Gastroesophageal sphincter (tissue), 4 donors: Measurements from ENCODE around the gene SLC39A11. TPM values are rescaled to one million over a fixed set of nuclear protein-coding genes. Genes with fewer than 3 reads are reported as not detected.

Source experiments
- ATAC-seq: fragments of 150-250 bp; one replicate; pipeline ENCODE4 v1.9.1; 2016; ENCODE audit warnings: mild to moderate bottlenecking, moderate library complexity
- H3K27ac ChIP-seq, 4 donors: fragments of 200-600 bp; sonication (generic) in 3 of 4; 1 replicate in 3 of 4; 2 replicates in 1 of 4; pipeline ENCODE4 v1.5.1; 2016 to 2019
- H3K27me3 ChIP-seq: fragments of 200-600 bp; sonication (generic); one replicate; pipeline ENCODE4 v1.5.1; 2019
- H3K36me3 ChIP-seq, 2 donors: fragments of 200-600 bp; sonication (generic); one replicate each; pipeline ENCODE4 v1.5.1; 2019; ENCODE audit warnings: control low read depth in 1 of 2
- H3K4me1 ChIP-seq, 3 donors: fragments of 200-600 bp; sonication (generic); 1 replicate in 2 of 3; 2 replicates in 1 of 3; pipeline ENCODE4 v1.5.1; 2016 to 2019; ENCODE audit warnings: control low read depth in 2 of 3
- H3K4me3 ChIP-seq, 2 donors: fragments of 200-600 bp; sonication (generic); one replicate each; pipeline ENCODE4 v1.5.1; 2019; ENCODE audit warnings: mild to moderate bottlenecking in 1 of 2, moderate library complexity in 1 of 2
- H3K9me3 ChIP-seq, 3 donors: fragments of 200-600 bp; sonication (generic); one replicate each; pipeline ENCODE4 v1.5.1; 2017 to 2019; ENCODE audit warnings: control low read depth in 2 of 3
- CTCF ChIP-seq, 4 experiments: fragments of 200-600 bp in 2 of 4; fragments of 450-650 bp in 2 of 4; sonication (generic) in 1 of 4; IDR thresholded peaks; one replicate each; pipeline ENCODE4 v1.5.1; 2017 to 2019; ENCODE audit warnings: antibody characterized with exemption in 4 of 4, mild to moderate bottlenecking in 2 of 4, moderate library complexity in 2 of 4
- EP300 ChIP-seq: sonication (generic); formaldehyde crosslinking; IDR thresholded peaks from one replicate; pipeline ENCODE4 v1.6.1; 2017; ENCODE audit warnings: antibody characterized with exemption, mild to moderate bottlenecking
- POLR2A ChIP-seq, 2 donors: fragments of 450-650 bp; IDR thresholded peaks; one replicate each; pipeline ENCODE4 v1.6.1; 2017; ENCODE audit warnings: antibody characterized with exemption in 2 of 2, mild to moderate bottlenecking in 2 of 2, moderate library complexity in 1 of 2
- POLR2AphosphoS5 ChIP-seq: sonication (generic); formaldehyde crosslinking; IDR thresholded peaks from one replicate; pipeline ENCODE4 v1.6.1; 2017; ENCODE audit warnings: antibody characterized with exemption
- WGBS, 2 donors: methylation state at CpG; one replicate each; pipeline ENCODE4 v1.1.5; 2018; ENCODE audit warnings: low coverage in 1 of 2; 5-methylcytosine and 5-hydroxymethylcytosine counted together
- total RNA-seq, 4 donors: library from RNA; depleted of rRNA; stranded (reverse); fragments of >200 nt; gene quantifications; one replicate each; pipeline ENCODE4 v1.1.0, GENCODE V29; 2016

SLC39A11 gene
- total RNA-seq, 4 donors from 2014 or later, result 11.6 to 16.8 (median 14.5) TPM

- Histone ChIP-seq H3K27me3 (no peaks in the 10 kb centered on the region), H3K4me1 (no peaks in the 10 kb centered on the region), H3K4me3 (no peak overlapping the region), H3K36me3 (no peaks in the 10 kb centered on the region), H3K9me3 (no peaks in the 10 kb centered on the region), H3K27ac (no peak overlapping the region)
- TF ChIP-seq POLR2AphosphoS5, result no peak
- ATAC-seq, result no peak
- WGBS, 2 donors, result 90 to 92% methylated on average over 2 of the region's 8 CpGs
Measured at GRCh38 chr17:72865954-72866353, 226.5 kb downstream of the SLC39A11 start.

GRCh38 chr17:72863526-72864211, 228.8 kb downstream of the SLC39A11 start:
- ATAC-seq, result no peak
- Histone ChIP-seq H3K27me3 (no peaks in the 10 kb centered on the region), H3K4me3 (no peak overlapping the region), H3K36me3 (no peaks in the 10 kb centered on the region), H3K27ac (no peak overlapping the region), H3K4me1 (no peaks in the 10 kb centered on the region), H3K9me3 (peaks cover 0 to 3% (median 2%) of the 10 kb centered on the region in 3 donors)
- 87 to 93% methylated on average over 7 to 10 of the region's 11 CpGs for WGBS, 2 donors
- TF ChIP-seq POLR2AphosphoS5, result no peak
- no peak for TF ChIP-seq EP300
- TF ChIP-seq POLR2A (IDR thresholded peaks at IDR 0.05), result no peak
- no peak for TF ChIP-seq CTCF (IDR thresholded peaks at IDR 0.05)

GRCh38 chr17:72862276-72862999, 230.1 kb downstream of the SLC39A11 start:
- Histone ChIP-seq H3K9me3 (peaks cover 0 to 9% (median 2%) of the 10 kb centered on the region in 3 donors), H3K4me1 (no peaks in the 10 kb centered on the region), H3K4me3 (no peak overlapping the region), H3K27ac (no peak overlapping the region), H3K27me3 (no peaks in the 10 kb centered on the region), H3K36me3 (no peaks in the 10 kb centered on the region)
- no peak for ATAC-seq
- 53 to 64% methylated on average over 6 to 7 of the region's 7 CpGs for WGBS, 2 donors
- TF ChIP-seq CTCF (IDR thresholded peaks at IDR 0.05) (no peak), EP300 (no peak), POLR2A (IDR thresholded peaks at IDR 0.05) (no peak), POLR2AphosphoS5 (no peak)

GRCh38 chr17:72861811-72862210, 230.7 kb downstream of the SLC39A11 start:
- TF ChIP-seq EP300 (no peak), POLR2A (IDR thresholded peaks at IDR 0.05) (no peak), CTCF (IDR thresholded peaks at IDR 0.05) (no peak), POLR2AphosphoS5 (no peak)
- ATAC-seq, result no peak

DNA sequence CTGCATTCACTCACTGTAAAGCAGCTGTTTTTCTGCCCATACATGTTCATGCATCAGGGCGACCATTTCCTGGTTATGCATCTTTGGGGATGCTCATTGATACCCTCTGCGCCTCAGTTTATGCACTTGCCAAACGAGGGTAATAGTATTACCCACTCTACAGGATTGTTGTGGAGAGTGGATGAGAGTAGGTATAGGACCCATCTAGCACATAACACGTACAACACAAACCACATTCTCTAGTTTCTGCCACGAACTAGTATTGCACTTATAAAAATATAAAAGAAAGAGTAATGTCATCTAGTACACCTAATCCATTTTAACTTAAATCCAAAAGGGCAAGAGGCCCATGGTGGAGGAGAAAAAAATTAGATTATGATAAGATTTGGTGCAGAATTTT, 231.7 kb downstream of the SLC39A11 start:
- no peak overlapping the region for H3K4me3 ChIP-seq
- ATAC-seq, result no peak
- no peaks in the 10 kb centered on the region for H3K4me1 ChIP-seq
- TF ChIP-seq EP300 (no peak), POLR2AphosphoS5 (no peak), POLR2A (IDR thresholded peaks at IDR 0.05) (no peak), CTCF (IDR thresholded peaks at IDR 0.05) (no peak)
- no peaks in the 10 kb centered on the region for H3K27me3 ChIP-seq
- H3K36me3 ChIP-seq, result no peaks in the 10 kb centered on the region
- peaks cover 0 to 9% (median 2%) of the 10 kb centered on the region in 3 donors for H3K9me3 ChIP-seq
- WGBS, 2 donors, result 88 to 90% methylated on average over 5 of the region's 5 CpGs
- H3K27ac ChIP-seq, result no peak overlapping the region

More at GRCh38 chr17:72861811-72862210, 230.7 kb downstream of the SLC39A11 start:
- H3K27ac ChIP-seq, result no peak overlapping the region
- no peaks in the 10 kb centered on the region for H3K4me1 ChIP-seq
- peaks cover 0 to 9% (median 2%) of the 10 kb centered on the region in 3 donors for H3K9me3 ChIP-seq
- H3K36me3 ChIP-seq, result no peaks in the 10 kb centered on the region
- no peak overlapping the region for H3K4me3 ChIP-seq
- H3K27me3 ChIP-seq, result no peaks in the 10 kb centered on the region
